ENCODE measurements around the gene ZSWIM6.

DNA sequence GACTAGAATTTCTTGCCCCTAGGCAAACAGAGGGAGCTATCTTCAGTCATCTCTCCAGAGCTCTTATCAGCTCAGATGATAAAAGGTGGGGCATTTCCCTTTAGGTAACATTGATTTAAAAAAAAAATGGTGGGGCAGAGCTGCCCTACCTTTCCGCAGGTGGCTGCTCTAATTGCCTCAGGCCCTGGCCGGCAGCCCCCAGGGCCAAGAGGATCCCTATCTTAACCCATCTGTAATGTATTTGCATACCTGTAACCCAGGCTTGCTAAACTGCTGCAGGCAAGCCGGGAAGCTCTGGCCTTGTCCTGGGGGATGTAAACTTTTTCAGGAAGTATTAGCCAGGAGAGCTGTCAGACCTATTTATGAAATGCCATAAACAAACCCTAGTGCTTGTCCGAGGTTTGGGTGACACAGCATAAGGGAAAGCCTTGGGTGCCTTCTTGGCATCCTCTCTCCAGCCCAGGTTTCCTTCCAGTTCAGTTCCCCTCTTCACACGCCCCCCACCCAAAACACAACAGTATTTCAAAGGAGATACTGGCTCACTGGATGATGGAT is 20.9 kb upstream of the ZSWIM6 start:
- TF ChIP-seq, protein P1, sequence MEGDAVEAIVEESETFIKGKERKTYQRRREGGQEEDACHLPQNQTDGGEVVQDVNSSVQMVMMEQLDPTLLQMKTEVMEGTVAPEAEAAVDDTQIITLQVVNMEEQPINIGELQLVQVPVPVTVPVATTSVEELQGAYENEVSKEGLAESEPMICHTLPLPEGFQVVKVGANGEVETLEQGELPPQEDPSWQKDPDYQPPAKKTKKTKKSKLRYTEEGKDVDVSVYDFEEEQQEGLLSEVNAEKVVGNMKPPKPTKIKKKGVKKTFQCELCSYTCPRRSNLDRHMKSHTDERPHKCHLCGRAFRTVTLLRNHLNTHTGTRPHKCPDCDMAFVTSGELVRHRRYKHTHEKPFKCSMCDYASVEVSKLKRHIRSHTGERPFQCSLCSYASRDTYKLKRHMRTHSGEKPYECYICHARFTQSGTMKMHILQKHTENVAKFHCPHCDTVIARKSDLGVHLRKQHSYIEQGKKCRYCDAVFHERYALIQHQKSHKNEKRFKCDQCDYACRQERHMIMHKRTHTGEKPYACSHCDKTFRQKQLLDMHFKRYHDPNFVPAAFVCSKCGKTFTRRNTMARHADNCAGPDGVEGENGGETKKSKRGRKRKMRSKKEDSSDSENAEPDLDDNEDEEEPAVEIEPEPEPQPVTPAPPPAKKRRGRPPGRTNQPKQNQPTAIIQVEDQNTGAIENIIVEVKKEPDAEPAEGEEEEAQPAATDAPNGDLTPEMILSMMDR (IDR thresholded peaks at IDR 0.05): no peak
- TF ChIP-seq POLR2A (IDR thresholded peaks at IDR 0.05): no peak

Measured in Peyer's patch (tissue), 4 donors.